ENCODE measurements around the gene BAHCC1. TPM values are rescaled to one million over a fixed set of nuclear protein-coding genes. Genes with fewer than 3 reads are reported as not detected.

Gene BAHCC1
- total and polyA plus RNA-seq, 12 donors: 4.8 to 13.1 (median 9.2) TPM

- H3K27me3 ChIP-seq: peaks cover 0 to 4% (median 0%) of the 10 kb centered on the region in 7 donors
- ATAC-seq: no peak
- TF ChIP-seq CTCF (IDR thresholded peaks at IDR 0.05): no peak
- no peaks in the 10 kb centered on the region for H3K9me3 ChIP-seq
- peaks cover 11 to 65% (median 46%) of the 10 kb centered on the region in 9 donors for H3K4me1 ChIP-seq
- no peaks in the 10 kb centered on the region for H3K36me3 ChIP-seq
- WGBS, 2 donors: 86 to 91% methylated on average over 16 to 17 of the region's 17 CpGs
- no peak for DNase-seq
- intact Hi-C loops (cut with DNase I): loop anchor here in 4 of 10 donors (5.0 kb wide), 2 partner anchors 37 to 42 kb away; no protein-coding TSS in a partner anchor
- no peak overlapping the region for H3K4me3 ChIP-seq
- peak overlapping the region in 9 of 10 donors; percentile 74 to 91 (median 82) for H3K27ac ChIP-seq
Observed at GRCh38 chr17:81434681-81435417, 39.6 kb downstream of the BAHCC1 start.

DNA sequence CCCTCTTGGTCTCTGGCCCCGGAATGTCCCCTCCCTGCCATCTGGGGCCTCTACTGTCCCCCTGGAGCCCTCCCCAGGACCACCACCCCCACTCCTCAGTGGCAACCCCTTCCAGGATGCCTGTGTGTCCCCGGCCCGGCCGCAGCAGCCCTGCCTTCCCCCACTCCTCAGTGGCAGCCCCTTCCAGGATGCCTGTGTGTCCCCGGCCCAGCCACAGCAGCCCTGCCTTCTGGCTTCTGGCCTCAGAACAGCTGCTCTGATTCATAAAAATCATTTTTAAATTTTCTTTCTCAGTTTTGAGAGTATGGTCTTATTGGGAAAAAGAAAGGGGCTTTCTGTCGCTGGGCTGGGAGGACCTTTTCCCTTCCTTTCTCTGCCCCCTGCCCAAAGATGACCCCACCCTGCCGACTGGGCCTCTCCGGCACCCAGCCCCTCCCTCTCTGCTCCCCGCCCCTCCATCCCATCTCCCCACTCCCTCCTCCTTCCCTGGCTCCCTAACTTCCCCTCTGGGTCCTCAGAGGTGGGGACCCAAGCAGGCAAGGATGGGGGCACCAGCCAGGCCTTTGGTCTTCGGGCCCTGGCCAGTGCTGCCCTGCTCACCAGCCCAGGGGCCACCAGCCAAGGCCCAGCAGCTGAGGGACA, 40.5 kb downstream of the BAHCC1 start:
- WGBS, 2 donors: 68 to 72% methylated on average over 10 of the region's 10 CpGs
- TF ChIP-seq CTCF (IDR thresholded peaks at IDR 0.05): no peak
- ATAC-seq (peak in 4 of 8 donors; percentile 1 to 27 (median 10)), DNase-seq (no peak)
- Histone ChIP-seq H3K27me3 (no peaks in the 10 kb centered on the region), H3K9me3 (no peaks in the 10 kb centered on the region), H3K4me1 (peaks cover 5 to 56% (median 37%) of the 10 kb centered on the region in 9 donors), H3K4me3 (no peak overlapping the region), H3K36me3 (no peaks in the 10 kb centered on the region), H3K27ac (peak overlapping the region; percentile 60 to 91 (median 82))
- intact Hi-C loops (cut with DNase I): loop anchor here in 2 of 10 donors (5.0 kb wide), 1 partner anchor 42 kb away; no protein-coding TSS in a partner anchor

DNA sequence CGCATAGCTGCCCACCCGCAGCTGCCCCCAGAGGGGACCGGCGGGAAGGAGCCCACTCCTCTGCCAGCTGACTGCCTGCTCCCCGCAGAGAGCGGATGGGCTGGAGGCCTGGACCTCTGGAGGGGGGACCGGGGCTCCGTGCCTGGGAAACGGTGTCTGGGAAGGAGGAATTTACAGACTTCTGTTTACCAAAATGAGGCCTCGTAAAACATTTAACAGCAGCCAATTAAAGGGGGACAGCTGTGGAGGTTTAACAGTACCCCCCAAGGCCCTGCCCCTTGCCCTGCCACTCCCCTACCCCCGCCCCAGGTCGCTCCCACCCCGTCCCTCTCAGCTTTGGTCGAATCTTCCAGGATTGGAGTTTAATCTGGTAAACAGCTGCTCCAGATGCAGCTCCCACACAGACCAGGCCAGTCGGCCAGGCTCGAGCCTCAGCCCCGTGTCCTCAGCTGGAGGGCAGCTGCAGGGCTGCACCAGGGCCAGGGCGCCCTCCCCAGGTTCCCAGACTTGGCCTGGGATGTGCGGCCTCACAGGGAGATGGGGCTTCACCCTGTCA, 41.1 kb downstream of the BAHCC1 start:
- H3K36me3 ChIP-seq: no peaks in the 10 kb centered on the region
- ATAC-seq (peak; percentile 41 to 84 (median 75)), DNase-seq (peak; percentile 69 to 76)
- no peaks in the 10 kb centered on the region for H3K27me3 ChIP-seq
- no peak overlapping the region for H3K4me3 ChIP-seq
- peak overlapping the region; percentile 60 to 91 (median 82) for H3K27ac ChIP-seq
- WGBS, 2 donors: 66 to 70% methylated on average over 19 of the region's 19 CpGs
- H3K4me1 ChIP-seq: peaks cover 5 to 56% (median 37%) of the 10 kb centered on the region in 9 donors
- intact Hi-C loops (cut with DNase I): loop anchor here in 2 of 10 donors (5.0 kb wide), 1 partner anchor 41 kb away; no protein-coding TSS in a partner anchor
- H3K9me3 ChIP-seq: no peaks in the 10 kb centered on the region
- peak in 1 of 9 donors; percentile 18 for TF ChIP-seq CTCF (IDR thresholded peaks at IDR 0.05)

DNA sequence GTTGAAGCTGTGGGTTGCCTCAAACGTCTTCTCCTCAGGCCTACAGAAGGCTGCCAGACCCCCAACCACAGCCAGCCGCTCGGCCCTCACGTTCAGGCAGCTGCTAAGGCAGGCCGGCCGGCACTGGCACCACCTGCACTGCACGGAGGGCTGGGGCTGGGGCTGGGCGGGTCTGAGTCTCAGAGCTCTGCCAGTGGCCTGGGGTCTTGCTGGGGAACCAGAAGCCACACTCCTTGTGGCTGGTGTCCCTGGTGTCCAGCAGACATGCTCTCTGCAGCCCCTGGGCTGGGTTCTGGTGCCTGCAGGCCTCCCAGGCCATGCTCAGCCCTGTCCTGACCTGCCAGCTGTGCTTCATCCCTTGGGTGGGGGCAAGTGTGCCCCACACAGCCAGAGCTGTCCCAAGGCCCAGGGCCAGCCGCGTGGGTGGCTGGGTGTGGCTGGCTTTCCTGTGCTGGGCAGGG, 42.0 kb downstream of the BAHCC1 start:
- Histone ChIP-seq H3K4me3 (no peak overlapping the region), H3K27ac (peak overlapping the region in 9 of 10 donors; percentile 25 to 91 (median 81)), H3K36me3 (peaks cover 0 to 6% (median 0%) of the 10 kb centered on the region in 9 donors), H3K9me3 (no peaks in the 10 kb centered on the region), H3K27me3 (no peaks in the 10 kb centered on the region), H3K4me1 (peaks cover 5 to 51% (median 37%) of the 10 kb centered on the region in 9 donors)
- intact Hi-C loops (cut with DNase I): loop anchor here in 2 of 10 donors (5.0 kb wide), 1 partner anchor 40 kb away; no protein-coding TSS in a partner anchor
- DNase-seq: no peak
- WGBS, 2 donors: 75 to 87% methylated on average over 10 of the region's 10 CpGs
- TF ChIP-seq CTCF (IDR thresholded peaks at IDR 0.05): no peak
- peak in 2 of 8 donors; percentile 3 to 11 for ATAC-seq

Measured in heart right ventricle (tissue), 16 donors.